Measurements from ENCODE around the gene NAA80.
"Not testable (repeated sequence)": the region's sequence is repeated elsewhere in the genome, so short reads cannot be mapped to it uniquely, and the experiment has no call there.

The NAA80 gene

GRCh38 chr3:50269460-50269859, 29.7 kb downstream of the NAA80 start:
- DNase-seq: no peak

GRCh38 chr3:50268703-50269451, 30.3 kb downstream of the NAA80 start, which contains the start of gene SEMA3B:
SEMA3B (plus strand) TSS chr3:50269147; CDS start chr3:50269241, 94 bp downstream.
- no peak for DNase-seq

- no peak for DNase-seq
Observed at GRCh38 chr3:50268276-50268675, 30.9 kb downstream of the NAA80 start.

- no peak for DNase-seq
Observed at GRCh38 chr3:50267280-50267913, 31.8 kb downstream of the NAA80 start.

GRCh38 chr3:50266836-50267235, 32.4 kb downstream of the NAA80 start:
- DNase-seq: no peak

- no peak for DNase-seq
Observed at GRCh38 chr3:50266017-50266416, 33.2 kb downstream of the NAA80 start.

GRCh38 chr3:50265571-50265970, 33.6 kb downstream of the NAA80 start:
- no peak for DNase-seq

- no peak for DNase-seq
Observed at GRCh38 chr3:50264964-50265485, 34.2 kb downstream of the NAA80 start.

- DNase-seq: no peak
Observed at GRCh38 chr3:50264383-50264963, 34.7 kb downstream of the NAA80 start.

- DNase-seq: no peak
Observed at GRCh38 chr3:50263478-50264382, 35.5 kb downstream of the NAA80 start.

GRCh38 chr3:50262778-50263177, 36.4 kb downstream of the NAA80 start:
- no peak for DNase-seq

- DNase-seq: not testable (repeated sequence)
Observed at GRCh38 chr3:50262200-50262599, 37.0 kb downstream of the NAA80 start.

- no peak for DNase-seq
Observed at GRCh38 chr3:50261505-50261904, 37.7 kb downstream of the NAA80 start.

GRCh38 chr3:50260942-50261441, 38.2 kb downstream of the NAA80 start:
- DNase-seq: no peak

GRCh38 chr3:50260027-50260941, 38.9 kb downstream of the NAA80 start:
- peak; percentile 93 to 96 (median 94) for DNase-seq

- DNase-seq: no peak
Observed at GRCh38 chr3:50259432-50260026, 39.7 kb downstream of the NAA80 start.

- no peak for DNase-seq
Observed at GRCh38 chr3:50258979-50259378, 40.2 kb downstream of the NAA80 start.

GRCh38 chr3:50258029-50258680, 41.0 kb downstream of the NAA80 start:
- no peak for DNase-seq

- peak; percentile 33 to 66 (median 48) for DNase-seq
Observed at GRCh38 chr3:50256978-50257890, 42.0 kb downstream of the NAA80 start.
